ENCODE data around the gene AGBL3. TPM values are rescaled to one million over a fixed set of nuclear protein-coding genes. Genes with fewer than 3 reads are reported as not detected.

Gene AGBL3
- polyA plus RNA-seq, 2 of the 4 experiments (the other 2 are of a cell fraction): 2.2 to 4.3 TPM

GRCh38 chr7:134946260-134946659 lies 40.0 kb upstream of the AGBL3 start:
- Histone ChIP-seq H3K4me3 (no peak overlapping the region), H3K4me2 (no peak overlapping the region), H3K9me3 (no peaks in the 10 kb centered on the region), H3K4me1 (peaks cover 40% of the 10 kb centered on the region), H3K27ac (no peak overlapping the region)
- POLR2A ChIA-PET: no interaction called here
- ATAC-seq: no peak
- TF ChIP-seq NFE2L2 (conservative IDR thresholded peaks at IDR 0.05; ENCODE audit: low read length): no peak
- no peak for TF ChIP-seq ZSCAN20 (CRISPR knock-in tag; IDR thresholded peaks at IDR 0.05)
- no peak for TF ChIP-seq CTCF (IDR thresholded peaks at IDR 0.05)
- no peak for TF ChIP-seq CBX2 (IDR thresholded peaks at IDR 0.05; ENCODE audit: borderline replicate concordance, low read depth)
- no peak for TF ChIP-seq HEYL (CRISPR knock-in tag; IDR thresholded peaks at IDR 0.05)
- TF ChIP-seq RNF2 (IDR thresholded peaks at IDR 0.05; ENCODE audit: borderline replicate concordance, low read depth): no peak
- no peak for TF ChIP-seq PHF8 (IDR thresholded peaks at IDR 0.05; ENCODE audit: borderline replicate concordance, low read depth)
- TF ChIP-seq HDAC2 (IDR thresholded peaks at IDR 0.05): no peak
- TF ChIP-seq GATA3 (IDR thresholded peaks at IDR 0.05; ENCODE audit: borderline replicate concordance): no peak
- no peak for TF ChIP-seq REST (IDR thresholded peaks at IDR 0.05)
- no peak for TF ChIP-seq CHD4 (IDR thresholded peaks at IDR 0.05; ENCODE audit: borderline replicate concordance)
- TF ChIP-seq EHF (CRISPR knock-in tag; IDR thresholded peaks at IDR 0.05): no peak
- no peak for TF ChIP-seq KDM5A (IDR thresholded peaks at IDR 0.05)
- TF ChIP-seq KDM1A (IDR thresholded peaks at IDR 0.05; ENCODE audit: low read depth): no peak
- TF ChIP-seq JUN (IDR thresholded peaks at IDR 0.05): no peak
- TF ChIP-seq HOXB13 (CRISPR knock-in tag; IDR thresholded peaks at IDR 0.05; ENCODE audit: low read depth): no peak
- CTCF ChIA-PET: interaction anchor here (2.1 to 13.2 kb wide), 2 partner anchors 8 to 257 kb away, joined by 12 to 132 read pairs; no protein-coding TSS in a partner anchor
- 94% methylated on average over 2 of the region's 2 CpGs for WGBS (ENCODE audit: missing lambda C conversion rate)
- DNase-seq (ENCODE audit: low read depth in 1 of 2, low spot score in 1 of 2): no peak
- no peak for FAIRE-seq

DNA sequence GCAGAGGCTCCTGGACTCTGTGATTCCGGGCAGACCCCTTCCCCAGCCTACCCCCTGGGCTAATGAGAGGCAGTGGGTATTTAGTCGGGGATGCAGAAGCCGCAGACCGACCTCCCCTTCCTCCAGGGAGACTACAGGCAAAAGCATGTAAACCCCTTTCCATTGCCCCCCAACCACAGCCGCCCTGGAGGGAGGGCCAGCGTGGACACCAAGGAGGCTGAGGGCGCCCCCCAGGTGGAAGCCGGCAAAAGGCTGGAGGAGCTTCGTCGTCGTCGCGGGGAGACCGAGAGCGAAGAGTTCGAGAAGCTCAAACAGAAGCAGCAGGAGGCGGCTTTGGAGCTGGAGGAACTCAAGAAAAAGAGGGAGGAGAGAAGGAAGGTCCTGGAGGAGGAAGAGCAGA lies 39.0 kb upstream of the AGBL3 start:
- no peak overlapping the region; a peak in 1 of 6 replicates for H3K27ac ChIP-seq
- DNase-seq (ENCODE audit: low read depth in 1 of 2, low spot score in 1 of 2) (no peak), ATAC-seq (no peak), FAIRE-seq (no peak)
- no peak overlapping the region for H3K4me2 ChIP-seq
- CTCF ChIA-PET: interaction anchor here (0.7 to 13.2 kb wide), 6 partner anchors 39 to 515 kb away, joined by 3 to 132 read pairs (median 3); partner anchors contain the start of gene AGBL3
- 97% methylated on average over 17 of the region's 17 CpGs for WGBS (ENCODE audit: missing lambda C conversion rate)
- no peak overlapping the region for H3K4me3 ChIP-seq
- TF ChIP-seq, protein P1, sequence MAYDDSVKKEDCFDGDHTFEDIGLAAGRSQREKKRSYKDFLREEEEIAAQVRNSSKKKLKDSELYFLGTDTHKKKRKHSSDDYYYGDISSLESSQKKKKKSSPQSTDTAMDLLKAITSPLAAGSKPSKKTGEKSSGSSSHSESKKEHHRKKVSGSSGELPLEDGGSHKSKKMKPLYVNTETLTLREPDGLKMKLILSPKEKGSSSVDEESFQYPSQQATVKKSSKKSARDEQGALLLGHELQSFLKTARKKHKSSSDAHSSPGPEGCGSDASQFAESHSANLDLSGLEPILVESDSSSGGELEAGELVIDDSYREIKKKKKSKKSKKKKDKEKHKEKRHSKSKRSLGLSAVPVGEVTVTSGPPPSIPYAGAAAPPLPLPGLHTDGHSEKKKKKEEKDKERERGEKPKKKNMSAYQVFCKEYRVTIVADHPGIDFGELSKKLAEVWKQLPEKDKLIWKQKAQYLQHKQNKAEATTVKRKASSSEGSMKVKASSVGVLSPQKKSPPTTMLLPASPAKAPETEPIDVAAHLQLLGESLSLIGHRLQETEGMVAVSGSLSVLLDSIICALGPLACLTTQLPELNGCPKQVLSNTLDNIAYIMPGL (CRISPR knock-in tag; IDR thresholded peaks at IDR 0.05; ENCODE audit: borderline replicate concordance): no peak
- TF ChIP-seq BHLHE40 (IDR thresholded peaks at IDR 0.05; ENCODE audit: low read depth, low read length) (no peak), FOSL2 (IDR thresholded peaks at IDR 0.05) (no peak), FOSL2 (CRISPR knock-in tag; IDR thresholded peaks at IDR 0.05) (no peak), NR3C1 (IDR thresholded peaks at IDR 0.05) (no peak)
- POLR2A ChIA-PET: no interaction called here
- peaks cover 29% of the 10 kb centered on the region for H3K4me1 ChIP-seq
- H3K9me3 ChIP-seq: no peaks in the 10 kb centered on the region
